T-helper 1 cell treated with Interleukin-12 subunit alpha and Interleukin-12 subunit beta and Interleukin-4 antibody, amounts not matched to agents 30 μg/mL and 1 μg/mL, for 36 hours (primary cell): ENCODE data around the gene PTTG1IP.
A peak's percentile ranks its signal among the peaks of the same experiment; 100 is the strongest.

ENCODE experiments used
- H3K27ac Mint-ChIP-seq: one replicate; pipeline ENCODE4 v1.8.0; 2021; ENCODE audit warnings: mild to moderate bottlenecking, mixed read lengths
- H3K27me3 Mint-ChIP-seq: one replicate; pipeline ENCODE4 v1.8.0; 2021; ENCODE audit warnings: low read depth, mixed read lengths
- H3K36me3 Mint-ChIP-seq: one replicate; pipeline ENCODE4 v1.8.0; 2021; ENCODE audit warnings: low read depth, mixed read lengths
- H3K4me1 Mint-ChIP-seq: one replicate; pipeline ENCODE4 v1.8.0; 2021; ENCODE audit warnings: low read depth, mixed read lengths
- H3K4me3 Mint-ChIP-seq: one replicate; pipeline ENCODE4 v1.8.0; 2021; ENCODE audit warnings: mild to moderate bottlenecking, moderate library complexity, mixed read lengths
- H3K9me3 Mint-ChIP-seq: one replicate; pipeline ENCODE4 v1.8.0; 2021; ENCODE audit warnings: mixed read lengths

The PTTG1IP gene

DNA sequence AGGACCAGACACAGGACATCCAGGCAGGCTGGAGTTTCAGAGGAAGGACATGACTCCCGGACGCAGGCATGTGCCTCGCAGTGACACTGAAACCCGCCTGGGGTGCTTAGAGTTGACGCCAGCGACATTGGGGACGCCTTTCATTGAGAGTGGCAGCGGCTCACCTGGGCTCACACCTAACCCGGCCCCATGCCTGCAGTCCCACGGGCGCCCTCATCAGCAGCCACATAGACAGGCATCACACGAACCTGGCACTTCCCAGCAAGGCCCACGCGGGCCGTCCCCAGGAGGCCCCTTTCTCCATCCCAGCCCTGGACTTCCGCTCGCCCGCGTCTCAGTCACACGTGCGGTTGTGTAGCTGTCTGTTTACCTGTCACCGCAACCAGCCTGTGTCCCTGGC lies 30.2 kb upstream of the PTTG1IP start:
- H3K27me3 Mint-ChIP-seq, result no peaks in the 10 kb centered on the region
- H3K36me3 Mint-ChIP-seq, result peaks cover 51% of the 10 kb centered on the region
- no peak overlapping the region for H3K4me3 Mint-ChIP-seq
- no peak overlapping the region for H3K27ac Mint-ChIP-seq
- peaks cover 12% of the 10 kb centered on the region for H3K4me1 Mint-ChIP-seq
- no peaks in the 10 kb centered on the region for H3K9me3 Mint-ChIP-seq

DNA sequence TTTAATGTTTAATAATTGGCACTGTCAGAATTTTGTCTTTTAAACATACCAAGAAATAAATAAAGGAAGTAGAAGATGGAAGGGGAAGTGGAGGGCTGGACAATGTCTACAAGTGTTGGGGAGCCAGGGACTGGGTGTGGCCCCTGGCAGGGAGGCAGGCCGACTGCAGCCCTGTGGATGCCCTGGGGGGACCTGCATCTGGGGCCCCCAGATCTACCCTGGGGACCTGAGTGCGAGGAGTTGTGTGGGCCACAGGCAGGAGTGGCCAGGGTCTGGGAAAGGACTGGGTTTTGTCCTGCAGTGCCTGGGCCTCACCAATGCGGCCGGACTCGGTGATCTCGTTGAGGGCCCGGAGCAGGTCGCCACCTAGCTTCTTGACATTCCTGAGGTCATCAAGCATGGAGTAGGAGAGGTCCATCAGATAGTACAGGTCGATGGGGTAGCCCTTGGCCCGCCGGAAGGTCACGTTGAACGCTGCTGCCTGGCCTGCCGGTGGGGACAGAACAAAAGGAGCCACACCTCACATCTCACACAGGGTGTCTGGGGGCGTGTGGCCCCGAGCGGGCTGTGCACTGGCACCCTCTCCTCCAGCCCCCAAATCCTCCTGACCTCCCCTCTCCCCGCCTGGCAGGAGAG lies 29.7 kb upstream of the PTTG1IP start:
- Mint-ChIP-seq H3K4me1 (peaks cover 13% of the 10 kb centered on the region), H3K36me3 (peaks cover 52% of the 10 kb centered on the region), H3K27me3 (no peaks in the 10 kb centered on the region), H3K27ac (no peak overlapping the region), H3K9me3 (no peaks in the 10 kb centered on the region), H3K4me3 (no peak overlapping the region)

DNA sequence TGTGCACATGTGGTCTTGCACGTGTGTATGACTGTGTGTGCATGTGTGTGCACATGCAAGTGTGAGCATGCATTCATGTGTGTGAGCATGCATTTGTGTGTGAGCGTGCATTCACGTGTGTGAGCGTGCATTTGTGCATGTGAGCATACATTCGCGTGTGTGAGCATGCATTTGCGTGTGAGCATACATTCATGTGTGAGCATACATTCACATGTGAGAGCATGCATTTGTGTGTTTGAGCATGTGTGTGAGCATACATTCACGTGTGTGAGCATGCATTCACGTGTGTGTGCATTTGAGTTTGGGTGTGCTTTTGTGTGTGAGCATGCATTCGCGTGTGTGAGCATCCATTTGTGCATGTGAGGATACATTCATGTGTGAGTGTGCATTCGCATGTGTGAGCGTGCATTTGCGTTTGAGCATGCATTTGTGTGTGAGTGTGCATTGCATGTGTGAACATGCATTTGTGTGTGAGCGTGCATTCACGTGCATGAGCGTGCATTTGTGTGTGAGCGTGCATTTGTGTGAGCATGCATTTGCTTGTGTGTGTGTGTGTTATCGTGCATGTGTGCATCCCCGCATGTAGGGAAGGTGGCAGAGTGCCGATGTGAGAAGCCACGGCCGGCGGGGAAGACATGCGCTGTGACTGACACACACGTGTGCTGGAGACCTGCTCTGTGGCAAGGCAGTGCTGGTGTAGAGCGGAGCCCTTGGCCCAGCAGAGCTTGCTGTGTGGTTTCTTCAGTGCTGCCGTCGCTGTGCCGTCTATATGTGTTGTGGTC lies 29.0 kb upstream of the PTTG1IP start:
- H3K27ac Mint-ChIP-seq, result no peak overlapping the region
- no peaks in the 10 kb centered on the region for H3K9me3 Mint-ChIP-seq
- H3K4me3 Mint-ChIP-seq, result no peak overlapping the region
- H3K4me1 Mint-ChIP-seq, result peaks cover 13% of the 10 kb centered on the region
- peaks cover 55% of the 10 kb centered on the region for H3K36me3 Mint-ChIP-seq
- H3K27me3 Mint-ChIP-seq, result no peaks in the 10 kb centered on the region

DNA sequence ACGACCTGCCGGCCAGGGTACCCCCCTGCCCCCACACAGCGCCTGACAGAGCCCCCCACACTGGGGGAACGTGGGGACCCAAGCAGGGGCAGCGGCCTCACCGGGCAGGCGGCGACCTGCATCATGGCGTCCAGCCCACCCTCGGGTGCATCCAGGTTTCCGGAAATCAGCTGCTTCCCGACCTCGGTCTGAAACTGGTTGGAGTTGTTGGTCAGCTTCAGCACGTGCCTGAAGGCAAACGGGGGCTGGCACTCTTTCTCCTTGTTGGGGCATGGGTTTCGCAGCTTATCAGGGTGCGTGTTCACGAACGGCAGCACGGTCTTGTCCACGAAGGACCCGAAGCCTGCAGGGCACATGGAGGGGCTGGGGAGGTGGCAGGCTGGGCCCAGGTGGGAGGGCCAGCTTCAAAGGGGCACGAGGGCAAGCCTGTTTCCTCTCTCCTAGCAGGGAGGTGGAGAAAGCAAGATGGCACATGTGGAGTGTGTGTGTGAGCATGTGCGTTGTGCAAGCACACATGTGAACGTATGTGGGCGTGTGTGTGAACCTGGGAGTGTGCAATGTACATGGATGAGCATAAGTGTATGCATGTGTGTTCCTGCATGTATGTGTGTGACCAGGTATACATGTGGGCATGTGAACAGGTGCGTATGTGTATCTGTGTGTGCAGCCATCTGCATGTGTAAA lies 28.0 kb upstream of the PTTG1IP start:
- H3K27ac Mint-ChIP-seq, result no peak overlapping the region
- H3K36me3 Mint-ChIP-seq, result peaks cover 56% of the 10 kb centered on the region
- H3K27me3 Mint-ChIP-seq, result no peaks in the 10 kb centered on the region
- peaks cover 13% of the 10 kb centered on the region for H3K4me1 Mint-ChIP-seq
- no peaks in the 10 kb centered on the region for H3K9me3 Mint-ChIP-seq
- no peak overlapping the region for H3K4me3 Mint-ChIP-seq

DNA sequence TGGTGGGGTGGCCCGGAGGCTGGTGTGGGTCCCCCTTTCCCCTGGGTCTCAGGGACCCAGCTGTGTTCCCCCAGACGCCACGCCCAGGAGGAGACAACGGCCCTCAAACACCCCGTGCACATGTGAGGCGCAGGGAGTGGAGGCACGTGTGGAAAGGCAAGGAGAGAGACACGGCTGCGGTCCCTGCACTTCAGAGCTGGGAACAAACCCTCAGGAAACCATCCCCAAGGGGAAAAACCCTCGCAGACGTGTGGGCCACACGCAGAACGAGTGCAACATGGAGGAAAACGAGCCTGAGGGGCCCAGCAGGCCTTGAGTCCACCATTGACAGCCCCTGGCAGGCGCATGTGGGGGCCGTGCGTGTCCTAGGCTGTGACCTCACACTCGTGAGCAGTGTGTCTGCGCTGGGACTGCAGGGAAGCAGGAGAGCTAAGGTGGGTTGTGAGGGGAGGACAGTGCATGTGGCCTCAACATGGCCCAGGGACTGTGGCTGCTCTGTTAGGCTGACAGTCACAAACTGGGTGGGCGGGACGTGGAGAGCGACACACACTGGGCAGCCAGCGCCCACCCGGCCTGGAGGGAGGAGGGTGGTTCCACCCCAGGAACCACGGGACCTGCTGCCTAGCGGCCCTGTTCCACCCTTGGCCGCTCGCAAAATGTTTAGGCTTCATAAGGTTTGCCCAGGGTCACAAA lies 27.2 kb upstream of the PTTG1IP start:
- Mint-ChIP-seq H3K27me3 (no peaks in the 10 kb centered on the region), H3K27ac (no peak overlapping the region), H3K4me1 (peaks cover 11% of the 10 kb centered on the region), H3K36me3 (peaks cover 55% of the 10 kb centered on the region), H3K4me3 (no peak overlapping the region), H3K9me3 (no peaks in the 10 kb centered on the region)

DNA sequence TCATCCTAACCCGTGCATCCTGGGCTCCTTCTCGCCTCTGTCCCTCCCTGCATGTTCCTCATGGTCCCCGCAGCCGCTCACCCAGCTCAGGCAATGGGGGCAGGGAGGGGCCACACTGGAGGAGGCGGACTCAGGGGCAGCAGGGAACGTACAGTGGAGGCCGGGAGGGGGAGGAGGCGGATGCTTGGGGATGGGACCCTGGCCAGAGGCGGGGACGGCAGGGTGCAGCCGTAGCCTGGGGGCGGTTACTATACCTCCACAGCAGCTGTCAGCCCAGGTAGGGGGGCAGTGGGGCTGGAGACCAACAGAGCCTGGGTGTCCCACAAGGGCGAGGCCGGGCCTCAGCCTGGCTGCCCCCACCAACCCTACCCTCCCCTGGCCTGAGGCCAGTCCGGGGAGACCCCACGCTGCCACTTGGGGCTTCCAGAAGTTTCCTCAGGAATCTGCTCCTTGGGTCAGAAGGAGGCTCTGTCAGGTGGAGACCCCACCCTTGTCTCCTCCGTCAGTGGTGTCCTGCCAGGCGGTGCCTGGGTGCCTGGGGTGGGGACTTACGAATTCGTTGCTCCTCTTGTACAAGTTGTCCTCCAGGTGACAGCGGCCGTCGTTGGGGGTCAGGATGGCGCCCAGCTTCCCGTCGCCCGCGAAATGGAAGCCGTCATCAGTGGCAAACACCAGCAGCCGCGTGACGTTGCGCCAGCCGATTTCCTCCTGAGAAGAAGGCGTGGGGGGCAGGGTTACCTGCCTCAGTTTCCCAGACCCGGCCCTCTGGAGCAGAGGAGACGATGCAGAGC lies 26.5 kb upstream of the PTTG1IP start:
- Mint-ChIP-seq H3K27me3 (no peaks in the 10 kb centered on the region), H3K36me3 (peaks cover 53% of the 10 kb centered on the region), H3K4me3 (no peak overlapping the region), H3K27ac (no peak overlapping the region), H3K9me3 (no peaks in the 10 kb centered on the region), H3K4me1 (peaks cover 11% of the 10 kb centered on the region)

DNA sequence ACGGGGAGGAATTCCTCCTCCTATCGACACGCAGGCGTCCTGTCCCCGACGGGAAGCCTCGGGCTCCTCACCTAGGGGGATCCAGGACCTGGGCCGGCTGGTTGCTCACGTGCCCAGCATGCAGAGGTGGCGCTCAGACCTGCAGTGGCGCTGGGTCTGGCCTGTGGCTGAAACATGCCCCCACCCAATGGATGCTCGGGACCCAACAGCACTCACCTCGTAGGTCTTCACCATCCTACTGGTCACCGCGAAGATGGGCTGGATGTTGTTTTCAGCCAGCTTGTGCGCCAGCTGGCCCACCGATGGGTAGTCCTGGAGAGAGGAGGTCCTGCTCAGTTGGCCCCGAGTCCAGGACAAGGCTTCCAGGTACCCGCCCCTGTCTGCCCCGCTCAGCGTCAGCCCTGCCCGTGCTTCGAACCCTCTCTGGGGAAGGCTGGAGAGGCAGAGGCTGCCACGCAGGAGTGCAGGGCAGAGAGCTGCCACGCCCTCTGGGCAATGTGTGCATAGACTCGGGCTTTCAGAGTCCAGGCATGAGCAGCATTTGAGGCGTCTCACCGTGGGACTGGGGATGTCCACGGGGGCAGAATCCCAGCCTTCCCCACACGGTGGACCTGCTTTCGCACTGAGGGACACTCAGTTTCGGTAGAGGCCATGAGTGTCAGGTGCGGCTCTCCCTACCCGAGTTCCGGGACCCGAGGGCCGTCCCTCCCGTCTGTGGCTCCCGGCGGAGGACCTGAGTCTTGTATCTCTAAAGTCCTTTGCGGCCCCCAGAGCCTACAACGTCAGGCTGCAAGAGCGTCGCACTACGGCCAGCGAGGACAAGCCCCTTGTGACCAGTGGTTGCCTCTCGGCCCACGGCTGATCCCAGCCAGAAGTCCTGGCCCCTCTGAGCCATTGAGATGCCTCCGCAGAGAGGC lies 25.6 kb upstream of the PTTG1IP start:
- Mint-ChIP-seq H3K4me1 (peaks cover 5% of the 10 kb centered on the region), H3K36me3 (peaks cover 50% of the 10 kb centered on the region), H3K9me3 (no peaks in the 10 kb centered on the region), H3K4me3 (no peak overlapping the region), H3K27me3 (no peaks in the 10 kb centered on the region), H3K27ac (peak overlapping the region; percentile 15)

DNA sequence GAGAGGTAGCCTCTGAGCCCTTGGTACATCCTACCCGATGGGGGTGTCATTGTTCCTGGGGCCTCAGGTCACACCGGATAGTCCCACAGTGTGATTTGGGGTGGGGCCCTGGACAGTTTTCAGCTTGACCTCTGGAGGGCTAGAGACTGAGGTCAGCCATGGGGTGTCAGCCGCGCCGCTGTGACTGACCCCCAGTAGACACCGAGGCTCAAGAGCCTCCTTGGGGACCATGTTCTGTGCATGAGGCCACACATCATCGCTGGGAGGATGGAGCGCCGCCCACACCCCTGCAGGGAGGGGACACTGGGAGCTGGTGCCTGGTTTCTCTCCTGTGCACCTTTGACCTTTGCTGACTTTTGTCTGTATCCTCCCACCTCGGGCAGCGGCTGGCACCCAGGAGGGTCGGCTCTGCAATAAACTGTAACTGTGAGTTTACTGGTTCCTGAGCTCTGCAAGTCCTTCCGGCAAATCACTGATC lies 24.6 kb upstream of the PTTG1IP start:
- Mint-ChIP-seq H3K27ac (no peak overlapping the region), H3K27me3 (no peaks in the 10 kb centered on the region), H3K36me3 (peaks cover 50% of the 10 kb centered on the region), H3K4me3 (no peak overlapping the region), H3K4me1 (peaks cover 11% of the 10 kb centered on the region), H3K9me3 (no peaks in the 10 kb centered on the region)

DNA sequence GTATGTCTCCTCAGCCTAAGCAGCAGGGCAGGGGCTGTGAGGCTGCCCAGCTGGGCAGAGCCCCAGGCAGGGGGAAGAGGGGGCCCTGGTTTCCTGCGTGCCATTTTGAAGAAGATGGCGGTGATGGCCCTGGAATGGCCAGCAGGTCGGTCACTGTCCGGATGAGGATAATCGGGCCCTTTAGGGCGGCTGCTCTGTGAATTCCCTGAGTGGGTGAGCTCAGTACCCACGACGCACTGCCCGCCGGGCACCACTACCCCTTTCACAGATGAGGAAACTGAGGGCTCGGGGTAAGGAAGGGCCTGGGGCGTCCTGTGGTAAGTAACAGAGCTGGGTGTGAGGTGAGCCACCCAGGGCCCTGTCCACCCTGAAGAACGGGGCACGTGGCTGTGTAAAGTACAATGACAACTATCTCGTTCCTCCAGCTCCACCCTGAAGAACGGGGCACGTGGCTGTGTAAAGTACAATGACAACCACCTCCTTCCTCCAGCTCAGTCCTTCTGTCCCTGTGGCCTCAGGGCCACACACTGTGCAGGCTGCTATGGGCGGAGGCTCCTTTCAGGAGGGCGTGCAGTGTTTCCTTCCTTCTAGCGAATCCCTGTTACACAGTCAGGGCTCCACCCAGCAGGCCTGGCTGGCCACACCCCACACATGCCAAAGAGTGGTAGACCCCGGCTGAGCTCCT lies 24.0 kb upstream of the PTTG1IP start:
- Mint-ChIP-seq H3K27ac (no peak overlapping the region), H3K9me3 (no peaks in the 10 kb centered on the region), H3K4me1 (peaks cover 11% of the 10 kb centered on the region), H3K36me3 (peaks cover 49% of the 10 kb centered on the region), H3K4me3 (no peak overlapping the region), H3K27me3 (no peaks in the 10 kb centered on the region)

DNA sequence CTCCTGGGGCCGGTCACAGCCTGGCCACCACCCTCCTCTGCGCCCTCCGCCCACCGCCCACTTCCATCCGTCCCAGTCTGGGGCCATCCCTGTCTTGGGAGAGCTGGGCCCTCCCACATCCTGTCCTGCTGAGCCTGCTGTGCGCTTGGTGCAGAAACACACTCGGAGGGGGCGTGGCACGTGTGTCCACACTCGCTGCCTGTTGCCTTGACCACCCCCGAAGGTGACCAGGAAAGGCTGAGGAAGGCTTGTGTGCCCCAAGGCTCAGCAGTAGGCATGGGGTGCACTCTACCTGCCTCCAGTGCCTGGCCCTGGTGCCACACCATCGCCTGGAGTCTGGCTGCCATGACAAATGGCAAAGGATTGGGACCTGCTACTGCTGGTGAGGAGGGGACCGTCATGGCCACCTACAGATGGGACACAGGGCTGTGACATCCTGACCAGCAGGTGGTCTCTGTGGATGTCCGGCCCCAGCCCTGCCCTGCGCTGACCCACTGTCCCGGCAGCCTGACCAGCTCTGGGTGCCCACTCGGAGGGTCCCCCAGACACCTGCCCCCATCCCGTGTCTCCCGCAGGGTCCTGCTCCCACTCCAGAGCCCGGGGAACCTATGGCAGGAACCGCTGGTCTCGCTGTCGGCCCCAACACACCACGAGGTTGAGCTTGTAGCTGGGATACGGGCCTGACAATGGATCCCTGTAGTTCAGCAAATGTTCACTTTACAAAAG lies 23.2 kb upstream of the PTTG1IP start:
- Mint-ChIP-seq H3K9me3 (no peaks in the 10 kb centered on the region), H3K27ac (no peak overlapping the region), H3K4me1 (peaks cover 11% of the 10 kb centered on the region), H3K4me3 (no peak overlapping the region), H3K27me3 (no peaks in the 10 kb centered on the region), H3K36me3 (peaks cover 42% of the 10 kb centered on the region)

DNA sequence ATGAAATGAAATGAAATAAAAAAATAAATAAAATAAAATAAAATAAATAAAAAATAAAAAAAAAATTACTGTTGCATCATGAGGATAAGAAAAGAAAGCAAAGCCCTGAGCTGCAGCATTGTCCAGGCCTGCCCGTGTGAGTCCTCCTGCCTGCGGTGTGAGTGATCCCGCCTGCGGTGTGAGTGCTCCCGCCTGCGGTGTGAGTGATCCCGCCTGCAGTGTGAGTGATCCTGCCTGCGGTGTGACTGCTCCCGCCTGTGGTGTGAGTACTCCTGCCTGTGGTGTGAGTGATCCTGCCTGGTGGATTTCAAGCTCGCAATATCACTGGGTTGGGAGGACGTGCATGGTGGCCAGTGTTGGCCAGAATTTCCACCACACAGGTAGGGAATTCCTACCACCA lies 22.4 kb upstream of the PTTG1IP start:
- Mint-ChIP-seq H3K9me3 (no peaks in the 10 kb centered on the region), H3K27ac (no peak overlapping the region), H3K27me3 (no peaks in the 10 kb centered on the region), H3K4me3 (no peak overlapping the region), H3K4me1 (peaks cover 11% of the 10 kb centered on the region), H3K36me3 (peaks cover 38% of the 10 kb centered on the region)

DNA sequence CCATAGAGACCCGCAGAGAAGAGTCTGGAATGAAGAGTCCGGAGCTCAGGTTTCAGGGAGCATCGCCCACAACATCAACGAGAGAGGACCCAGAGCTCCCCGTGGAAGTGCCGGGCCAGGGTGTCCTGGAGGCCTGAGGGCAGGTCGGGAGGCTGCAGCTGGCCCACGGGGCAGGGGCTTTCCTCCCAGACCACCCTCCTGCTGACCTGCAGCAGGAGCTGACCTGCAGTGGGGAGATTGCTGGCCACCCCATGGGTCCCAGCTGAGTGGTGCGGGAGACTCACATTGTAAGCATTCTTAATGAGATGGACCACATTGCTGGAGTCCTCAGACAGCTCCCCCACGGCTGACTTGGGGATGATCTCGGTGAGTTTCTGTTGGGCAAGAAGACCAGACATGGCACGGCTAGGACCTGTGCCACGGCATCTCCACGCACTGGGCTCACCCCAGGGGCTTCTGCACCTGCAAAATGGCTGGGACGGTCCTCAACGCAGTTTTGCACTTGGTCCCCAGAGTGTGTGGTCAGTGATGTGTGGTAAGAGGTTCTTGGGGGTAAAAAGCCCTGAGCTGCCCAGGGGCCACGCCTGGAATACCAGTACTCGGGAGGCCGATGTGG lies 21.3 kb upstream of the PTTG1IP start:
- Mint-ChIP-seq H3K4me1 (peaks cover 11% of the 10 kb centered on the region), H3K27me3 (no peaks in the 10 kb centered on the region), H3K36me3 (peaks cover 37% of the 10 kb centered on the region), H3K9me3 (no peaks in the 10 kb centered on the region), H3K4me3 (no peak overlapping the region), H3K27ac (no peak overlapping the region)
